GM03348 (cell line): Measurements from ENCODE around the gene ELF5.

ENCODE experiments used
- DNase-seq: peaks from one replicate; pipeline ENCODE4 v3.0.0; 2012; ENCODE audit warnings: low spot score

The ELF5 gene

GRCh38 chr11:34522188-34522587 lies 8.6 kb upstream of the ELF5 start:
- DNase-seq, result no peak

GRCh38 chr11:34521265-34521664 lies 7.7 kb upstream of the ELF5 start:
- no peak for DNase-seq

- no peak for DNase-seq
Observed at GRCh38 chr11:34519595-34520235, 6.1 kb upstream of the ELF5 start.

- DNase-seq, result no peak
Observed at GRCh38 chr11:34516247-34517040, 2.9 kb upstream of the ELF5 start.

- DNase-seq, result no peak
Observed at GRCh38 chr11:34514597-34514996, 1.0 kb upstream of the ELF5 start.

- DNase-seq, result peak; percentile 80
Observed at GRCh38 chr11:34512840-34513681, 533 bp downstream of the ELF5 start.

- DNase-seq, result no peak
Observed at GRCh38 chr11:34510673-34511072, 2.9 kb downstream of the ELF5 start.

GRCh38 chr11:34510218-34510617 lies 3.4 kb downstream of the ELF5 start:
- DNase-seq, result no peak

- no peak for DNase-seq
Observed at GRCh38 chr11:34509336-34509876, 4.2 kb downstream of the ELF5 start.

- no peak for DNase-seq
Observed at GRCh38 chr11:34508524-34508923, 5.1 kb downstream of the ELF5 start.

GRCh38 chr11:34507610-34508009 lies 6.0 kb downstream of the ELF5 start:
- no peak for DNase-seq

GRCh38 chr11:34507156-34507555 lies 6.4 kb downstream of the ELF5 start:
- no peak for DNase-seq

GRCh38 chr11:34505874-34506273 lies 7.7 kb downstream of the ELF5 start:
- no peak for DNase-seq

GRCh38 chr11:34502949-34503348 lies 10.6 kb downstream of the ELF5 start:
- DNase-seq, result no peak

GRCh38 chr11:34501949-34502348 lies 11.6 kb downstream of the ELF5 start:
- peak; percentile 47 for DNase-seq

GRCh38 chr11:34501500-34501899 lies 12.1 kb downstream of the ELF5 start:
- peak; percentile 91 for DNase-seq

GRCh38 chr11:34499719-34500500 lies 13.7 kb downstream of the ELF5 start:
- no peak for DNase-seq

- DNase-seq, result no peak
Observed at GRCh38 chr11:34495724-34496377, 17.7 kb downstream of the ELF5 start.

GRCh38 chr11:34495239-34495723 lies 18.3 kb downstream of the ELF5 start:
- DNase-seq, result no peak

- DNase-seq, result no peak
Observed at GRCh38 chr11:34493926-34494595, 19.5 kb downstream of the ELF5 start.
